Measurements from ENCODE around the gene CDK16.

CDK16 gene

GRCh38 chrX:47209508-47210238 is 8.8 kb upstream of the CDK16 start:
- DNase-seq (ENCODE audit: low read depth) = no peak

GRCh38 chrX:47210661-47211425 is 7.6 kb upstream of the CDK16 start:
- no peak for DNase-seq (ENCODE audit: low read depth)

- DNase-seq (ENCODE audit: low read depth) = no peak
Measured at GRCh38 chrX:47212381-47213293, 5.8 kb upstream of the CDK16 start.

GRCh38 chrX:47214435-47215077 is 3.9 kb upstream of the CDK16 start:
- no peak for DNase-seq (ENCODE audit: low read depth)

- peak; percentile 38 for DNase-seq (ENCODE audit: low read depth)
Measured at GRCh38 chrX:47215291-47215900, 3.1 kb upstream of the CDK16 start.

GRCh38 chrX:47216393-47216925 is 2.0 kb upstream of the CDK16 start:
- DNase-seq (ENCODE audit: low read depth) = peak; percentile 45

- peak; percentile 87 for DNase-seq (ENCODE audit: low read depth)
Measured at GRCh38 chrX:47217121-47217851, 1.2 kb upstream of the CDK16 start.

GRCh38 chrX:47217852-47218279 is 615 bp upstream of the CDK16 start:
- DNase-seq (ENCODE audit: low read depth) = peak; percentile 99

- no peak for DNase-seq (ENCODE audit: low read depth)
Measured at GRCh38 chrX:47218920-47219815, 687 bp downstream of the CDK16 start.

GRCh38 chrX:47221756-47222155 is 3.3 kb downstream of the CDK16 start:
- no peak for DNase-seq (ENCODE audit: low read depth)

GRCh38 chrX:47222751-47223350 is 4.4 kb downstream of the CDK16 start:
- no peak for DNase-seq (ENCODE audit: low read depth)

- no peak for DNase-seq (ENCODE audit: low read depth)
Measured at GRCh38 chrX:47223476-47224250, 5.2 kb downstream of the CDK16 start.

- DNase-seq (ENCODE audit: low read depth) = no peak
Measured at GRCh38 chrX:47224266-47224895, 5.9 kb downstream of the CDK16 start.

- DNase-seq (ENCODE audit: low read depth) = no peak
Measured at GRCh38 chrX:47224896-47225290, 6.4 kb downstream of the CDK16 start.

GRCh38 chrX:47226071-47226470 is 7.6 kb downstream of the CDK16 start:
- no peak for DNase-seq (ENCODE audit: low read depth)

GRCh38 chrX:47226531-47227333 is 8.3 kb downstream of the CDK16 start:
- DNase-seq (ENCODE audit: low read depth) = no peak

- DNase-seq (ENCODE audit: low read depth) = no peak
Measured at GRCh38 chrX:47227334-47227583, 8.8 kb downstream of the CDK16 start.

Measured in EH (cell line).